CD4-positive, alpha-beta memory T cell (primary cell): Measurements from ENCODE around the gene MAB21L3. TPM values are rescaled to one million over a fixed set of nuclear protein-coding genes. Genes with fewer than 3 reads are reported as not detected.
A peak's percentile ranks its signal among the peaks of the same experiment; 100 is the strongest.

Experiments used
- CTCF ChIA-PET: fragments of 350-600 bp; sonication (Branson Sonifier 250); formaldehyde crosslinking; loops from one replicate; lab custom pipeline; 2021; ENCODE audit warnings: inconsistent platforms; ENCODE audit not compliant: partially characterized antibody; lab: Charles Lee
- POLR2A ChIA-PET: fragments of 350-600 bp; sonication (Branson Sonifier 250); formaldehyde crosslinking; loops from one replicate; lab custom pipeline; 2021; ENCODE audit not compliant: partially characterized antibody; lab: Charles Lee
- DNase-seq, 5 donors: peaks; one replicate each; pipeline versions ENCODE4 v3.0.0 to v3.0.0-alpha.2; 2020 to 2022; ENCODE audit warnings: mixed read lengths in 1 of 5
- H3K27ac ChIP-seq: one replicate; pipeline ENCODE4 v1.7.0; 2013; ENCODE audit warnings: low read depth, low read length
- H3K27me3 ChIP-seq: 2 replicates; pipeline ENCODE4 v1.7.0; 2013; ENCODE audit warnings: mild to moderate bottlenecking, low read length, moderate library complexity; ENCODE audit not compliant: insufficient read depth
- H3K36me3 ChIP-seq: 2 replicates; pipeline ENCODE4 v1.7.0; 2013; ENCODE audit warnings: mild to moderate bottlenecking, low read length, moderate library complexity; ENCODE audit not compliant: insufficient read depth
- H3K4me1 ChIP-seq: 2 replicates; pipeline ENCODE4 v1.7.0; 2013; ENCODE audit warnings: mild to moderate bottlenecking, low read length, moderate library complexity; ENCODE audit not compliant: insufficient read depth
- H3K4me3 ChIP-seq, 2 donors: one replicate each; pipeline ENCODE4 v1.7.0; 2013; ENCODE audit warnings: low read length in 2 of 2, mild to moderate bottlenecking in 1 of 2
- H3K9me3 ChIP-seq, 2 donors: one replicate each; pipeline ENCODE4 v1.7.0; 2013; ENCODE audit warnings: low read length in 2 of 2, control low read depth in 1 of 2; ENCODE audit not compliant: control insufficient read depth in 1 of 2
- H3K27ac Mint-ChIP-seq, 7 donors: one replicate each; pipeline ENCODE4 v1.8.0; 2020 to 2021; ENCODE audit warnings: mixed read lengths in 7 of 7, mild to moderate bottlenecking in 6 of 7, inconsistent platforms in 3 of 7, moderate library complexity in 3 of 7
- H3K27me3 Mint-ChIP-seq, 2 donors: one replicate each; pipeline ENCODE4 v1.8.0; 2020 to 2021; ENCODE audit warnings: mixed read lengths in 2 of 2
- H3K36me3 Mint-ChIP-seq, 2 donors: one replicate each; pipeline ENCODE4 v1.8.0; 2020 to 2021; ENCODE audit warnings: mixed read lengths in 2 of 2, inconsistent platforms in 1 of 2, mild to moderate bottlenecking in 1 of 2
- H3K4me1 Mint-ChIP-seq, 4 donors: one replicate each; pipeline ENCODE4 v1.8.0; 2020 to 2021; ENCODE audit warnings: mixed read lengths in 4 of 4, mild to moderate bottlenecking in 1 of 4
- H3K4me3 Mint-ChIP-seq, 8 donors: one replicate each; pipeline ENCODE4 v1.8.0; 2020 to 2021; ENCODE audit warnings: mixed read lengths in 8 of 8, mild to moderate bottlenecking in 7 of 8, moderate library complexity in 6 of 8, inconsistent platforms in 3 of 8
- H3K9me3 Mint-ChIP-seq, 8 donors: one replicate each; pipeline ENCODE4 v1.8.0; 2020 to 2021; ENCODE audit warnings: mixed read lengths in 8 of 8, mild to moderate bottlenecking in 5 of 8, inconsistent platforms in 3 of 8, moderate library complexity in 1 of 8
- intact Hi-C: fragments of 100-400 bp; cut with micrococcal nuclease; formaldehyde crosslinking; loops from one replicate; pipeline ENCODE4 v1.15.1; 2023
- polyA plus RNA-seq, 2 donors: library from polyadenylated mRNA; unstranded; fragments of 300-500 nt; fragmentation: Illumina TruSeq; gene quantifications; one replicate each; pipeline ENCODE4 v1.2.3, GENCODE V29; 2021
- total RNA-seq, 2 experiments: library from RNA; stranded (reverse); gene quantifications; one replicate each; pipeline ENCODE4 v1.2.3, GENCODE V29; 2021

Gene MAB21L3
- total and polyA plus RNA-seq, 4 experiments from 2014 or later, result not detected

DNA sequence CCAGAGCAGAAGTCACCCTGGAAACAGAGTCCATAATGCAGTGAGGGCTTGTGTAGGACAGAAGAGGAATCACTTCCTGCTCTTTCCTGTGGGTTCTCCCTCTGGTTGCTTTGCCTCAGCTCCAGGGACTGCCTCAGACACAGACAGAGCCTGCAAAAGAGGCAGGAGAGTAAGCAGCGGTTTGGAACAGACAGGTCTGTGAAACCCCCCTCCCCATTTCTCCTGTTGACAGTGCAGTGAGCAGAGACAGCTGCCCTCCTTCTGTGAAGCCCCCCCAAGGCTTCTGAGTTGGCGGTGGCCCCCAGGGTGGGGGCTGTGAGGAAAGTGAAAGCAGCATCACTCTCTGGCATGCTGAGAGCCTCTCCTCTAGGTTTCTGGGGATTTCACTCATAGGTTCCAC, 53.0 kb downstream of the MAB21L3 start:
- no peak overlapping the region for H3K27ac ChIP-seq
- no peaks in the 10 kb centered on the region for H3K27me3 Mint-ChIP-seq
- no peak overlapping the region for H3K4me3 ChIP-seq
- ChIA-PET CTCF (interaction anchor here (0.9 to 2.2 kb wide), 3 partner anchors 13 to 321 kb away, joined by 4 to 11 read pairs (median 10); no protein-coding TSS in a partner anchor), POLR2A (no interaction called here)
- H3K4me1 Mint-ChIP-seq, result peaks cover 12 to 20% (median 16%) of the 10 kb centered on the region in 4 donors
- DNase-seq, result no peak
- H3K27me3 ChIP-seq, result no peaks in the 10 kb centered on the region
- H3K27ac Mint-ChIP-seq, result peak overlapping the region in 1 of 7 donors; percentile 22
- intact Hi-C loops, result no loop called here
- H3K4me3 Mint-ChIP-seq, result no peak overlapping the region
- peaks cover 12% of the 10 kb centered on the region for H3K4me1 ChIP-seq
- H3K9me3 Mint-ChIP-seq, result peaks cover 0 to 6% (median 3%) of the 10 kb centered on the region in 8 donors
- peaks cover 0 to 3% of the 10 kb centered on the region in 2 donors for H3K36me3 Mint-ChIP-seq
- no peaks in the 10 kb centered on the region for H3K36me3 ChIP-seq
- H3K9me3 ChIP-seq, result no peaks in the 10 kb centered on the region

DNA sequence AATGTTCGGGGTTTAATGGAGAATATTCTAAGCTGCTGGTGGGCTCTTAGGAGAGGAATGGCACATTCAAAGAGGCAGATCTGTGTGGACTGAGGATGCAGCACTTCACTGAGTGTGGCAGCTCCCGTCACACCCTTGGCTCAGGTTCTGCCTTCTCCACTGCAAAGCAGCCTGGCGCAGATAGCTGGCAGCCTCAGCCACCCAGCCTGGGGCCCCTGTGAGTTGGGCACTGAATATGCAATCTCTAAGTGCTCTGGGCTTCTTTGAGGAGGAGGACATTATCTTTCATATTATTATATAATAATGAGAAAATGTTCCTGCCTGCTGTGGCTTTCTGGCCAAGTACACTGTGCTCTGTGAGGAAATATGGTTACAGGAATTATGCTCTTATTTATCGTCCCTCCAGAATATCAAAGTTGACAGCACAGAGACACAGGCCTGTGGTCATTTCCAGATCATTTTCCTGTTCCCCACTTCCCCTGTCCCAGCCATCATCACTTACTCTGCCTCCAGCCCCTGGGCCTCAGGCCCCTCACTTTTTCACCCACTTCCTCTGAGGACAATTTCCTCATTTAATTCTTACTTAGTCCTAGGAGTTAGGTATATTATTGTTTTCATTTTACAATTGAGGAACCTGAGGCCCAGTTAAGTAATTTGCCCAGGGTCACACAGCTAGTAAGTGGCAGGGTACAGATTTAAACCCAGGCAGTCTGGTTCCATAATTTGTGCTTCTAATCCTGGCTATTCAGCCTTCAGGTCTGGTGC, 53.6 kb downstream of the MAB21L3 start:
- peaks cover 12% of the 10 kb centered on the region for H3K4me1 ChIP-seq
- Mint-ChIP-seq H3K27ac (peak overlapping the region in 1 of 7 donors; percentile 22), H3K9me3 (peaks cover 0 to 4% (median 0%) of the 10 kb centered on the region in 8 donors), H3K4me3 (no peak overlapping the region), H3K4me1 (peaks cover 14 to 22% (median 17%) of the 10 kb centered on the region in 4 donors), H3K36me3 (no peaks in the 10 kb centered on the region), H3K27me3 (no peaks in the 10 kb centered on the region)
- DNase-seq, result no peak
- no peaks in the 10 kb centered on the region for H3K36me3 ChIP-seq
- intact Hi-C loops, result loop anchor here (5.0 kb wide), 1 partner anchor 213 kb away; no protein-coding TSS in a partner anchor
- H3K9me3 ChIP-seq, result no peaks in the 10 kb centered on the region
- ChIA-PET CTCF (interaction anchor here (1.3 to 5.1 kb wide), 6 partner anchors 8 to 320 kb away, joined by 3 to 56 read pairs (median 6); no protein-coding TSS in a partner anchor), POLR2A (no interaction called here)
- H3K27ac ChIP-seq, result no peak overlapping the region
- H3K4me3 ChIP-seq, result no peak overlapping the region
- H3K27me3 ChIP-seq, result no peaks in the 10 kb centered on the region

DNA sequence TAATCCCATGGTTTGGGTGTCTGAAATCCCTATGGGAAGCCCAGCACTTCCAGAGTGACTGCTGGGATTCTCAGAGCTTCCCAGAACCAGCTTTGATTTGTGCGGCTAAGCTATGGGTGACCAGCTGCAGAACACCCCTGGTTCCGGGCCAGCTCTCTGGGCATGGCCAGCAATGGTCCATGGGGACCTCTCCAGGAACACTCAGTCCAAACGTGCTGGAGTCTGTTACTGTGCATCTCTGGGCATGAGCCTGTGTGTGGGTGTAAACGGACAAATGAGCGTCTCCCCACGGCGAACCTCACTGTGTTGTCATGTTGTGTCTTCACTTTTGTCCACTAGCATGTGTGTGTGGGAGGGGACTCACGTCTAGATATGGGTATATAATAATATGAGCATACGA, 54.4 kb downstream of the MAB21L3 start:
- Histone ChIP-seq H3K9me3 (no peaks in the 10 kb centered on the region), H3K4me1 (peaks cover 12% of the 10 kb centered on the region), H3K36me3 (no peaks in the 10 kb centered on the region), H3K27ac (no peak overlapping the region), H3K4me3 (no peak overlapping the region), H3K27me3 (no peaks in the 10 kb centered on the region)
- no peaks in the 10 kb centered on the region for H3K27me3 Mint-ChIP-seq
- no peak for DNase-seq
- CTCF ChIA-PET, result interaction anchor here (0.8 to 5.1 kb wide), 10 partner anchors 9 to 319 kb away, joined by 3 to 56 read pairs (median 6); no protein-coding TSS in a partner anchor
- peak overlapping the region in 1 of 7 donors; percentile 70 for H3K27ac Mint-ChIP-seq
- intact Hi-C loops, result loop anchor here (5.0 kb wide), 1 partner anchor 212 kb away; no protein-coding TSS in a partner anchor
- H3K4me1 Mint-ChIP-seq, result peaks cover 14 to 22% (median 17%) of the 10 kb centered on the region in 4 donors
- H3K4me3 Mint-ChIP-seq, result no peak overlapping the region
- H3K36me3 Mint-ChIP-seq, result no peaks in the 10 kb centered on the region
- H3K9me3 Mint-ChIP-seq, result peaks cover 0 to 2% (median 0%) of the 10 kb centered on the region in 8 donors
- POLR2A ChIA-PET, result no interaction called here

- Mint-ChIP-seq H3K36me3 (no peaks in the 10 kb centered on the region), H3K27ac (no peak overlapping the region), H3K27me3 (no peaks in the 10 kb centered on the region), H3K4me3 (no peak overlapping the region), H3K9me3 (peaks cover 0 to 2% (median 0%) of the 10 kb centered on the region in 8 donors), H3K4me1 (peaks cover 14 to 22% (median 17%) of the 10 kb centered on the region in 4 donors)
- Histone ChIP-seq H3K36me3 (no peaks in the 10 kb centered on the region), H3K27me3 (no peaks in the 10 kb centered on the region), H3K4me3 (no peak overlapping the region), H3K4me1 (peaks cover 12% of the 10 kb centered on the region), H3K27ac (no peak overlapping the region), H3K9me3 (no peaks in the 10 kb centered on the region)
- CTCF ChIA-PET, result interaction anchor here (0.8 to 5.1 kb wide), 13 partner anchors 10 to 319 kb away, joined by 3 to 56 read pairs (median 5); no protein-coding TSS in a partner anchor
- DNase-seq, result no peak
- POLR2A ChIA-PET, result no interaction called here
- intact Hi-C loops, result loop anchor here (5.0 kb wide), 1 partner anchor 211 kb away; no protein-coding TSS in a partner anchor
These were observed 54.9 kb downstream of the MAB21L3 start for GRCh38 chr1:116166011-116166571.

GRCh38 chr1:116166655-116167054, 55.5 kb downstream of the MAB21L3 start:
- ChIA-PET CTCF (interaction anchor here (1.1 to 5.1 kb wide), 9 partner anchors 11 to 318 kb away, joined by 3 to 56 read pairs (median 5); no protein-coding TSS in a partner anchor), POLR2A (no interaction called here)
- peak overlapping the region in 2 of 8 donors; percentile 37 to 93 for H3K4me3 Mint-ChIP-seq
- intact Hi-C loops, result loop anchor here (5.0 kb wide), 1 partner anchor 211 kb away; no protein-coding TSS in a partner anchor
- no peaks in the 10 kb centered on the region for H3K36me3 ChIP-seq
- H3K36me3 Mint-ChIP-seq, result no peaks in the 10 kb centered on the region
- no peaks in the 10 kb centered on the region for H3K27me3 Mint-ChIP-seq
- H3K4me3 ChIP-seq, result no peak overlapping the region
- peaks cover 14 to 22% (median 17%) of the 10 kb centered on the region in 4 donors for H3K4me1 Mint-ChIP-seq
- H3K9me3 ChIP-seq, result no peaks in the 10 kb centered on the region
- no peak overlapping the region for H3K27ac Mint-ChIP-seq
- peaks cover 0 to 2% (median 0%) of the 10 kb centered on the region in 8 donors for H3K9me3 Mint-ChIP-seq
- peaks cover 12% of the 10 kb centered on the region for H3K4me1 ChIP-seq
- no peak overlapping the region for H3K27ac ChIP-seq
- H3K27me3 ChIP-seq, result no peaks in the 10 kb centered on the region
- DNase-seq, result no peak

GRCh38 chr1:116167625-116168276, 56.6 kb downstream of the MAB21L3 start:
- peaks cover 0 to 2% (median 0%) of the 10 kb centered on the region in 8 donors for H3K9me3 Mint-ChIP-seq
- no peak for DNase-seq
- Histone ChIP-seq H3K4me3 (peak overlapping the region; percentile 13 to 71), H3K4me1 (peaks cover 12% of the 10 kb centered on the region), H3K9me3 (no peaks in the 10 kb centered on the region), H3K27ac (peak overlapping the region; percentile 55), H3K36me3 (no peaks in the 10 kb centered on the region), H3K27me3 (no peaks in the 10 kb centered on the region)
- peaks cover 14 to 22% (median 17%) of the 10 kb centered on the region in 4 donors for H3K4me1 Mint-ChIP-seq
- H3K4me3 Mint-ChIP-seq, result peak overlapping the region; percentile 63 to 93 (median 87)
- ChIA-PET POLR2A (interaction anchor here (0.6 to 1.5 kb wide), 4 partner anchors 14 to 317 kb away, joined by 3 read pairs; no protein-coding TSS in a partner anchor), CTCF (interaction anchor here (1.0 to 5.1 kb wide), 14 partner anchors 10 to 332 kb away, joined by 3 to 56 read pairs (median 5); no protein-coding TSS in a partner anchor)
- H3K27me3 Mint-ChIP-seq, result peaks cover 0 to 1% of the 10 kb centered on the region in 2 donors
- peak overlapping the region in 6 of 7 donors; percentile 77 to 95 (median 88) for H3K27ac Mint-ChIP-seq
- no peaks in the 10 kb centered on the region for H3K36me3 Mint-ChIP-seq
- intact Hi-C loops, result loop anchor here (1.0 to 5.0 kb wide), 3 partner anchors 15 to 210 kb away; no protein-coding TSS in a partner anchor
